Glomerular endothelial cell (primary cell): ENCODE results near the gene SP7. TPM values are rescaled to one million over a fixed set of nuclear protein-coding genes. Genes with fewer than 3 reads are reported as not detected.
"Not testable (repeated sequence)": the region's sequence is repeated elsewhere in the genome, so short reads cannot be mapped to it uniquely, and the experiment has no call there.

Experiments
- DNase-seq: peaks from one replicate; pipeline ENCODE4 v3.0.0-alpha.2; 2011; ENCODE audit warnings: low read depth, low spot score; ENCODE audit errors: extremely low read depth
- total RNA-seq: library from RNA; depleted of rRNA; stranded (reverse); fragments of >200 nt; gene quantifications from 2 replicates; pipeline ENCODE4 v1.2.3, GENCODE V29; 2015

SP7 gene
- total RNA-seq, 1 donor from 2014 or later: not detected

GRCh38 chr12:53324113-53324778, 11.9 kb downstream of the SP7 start:
- no peak for DNase-seq

DNA sequence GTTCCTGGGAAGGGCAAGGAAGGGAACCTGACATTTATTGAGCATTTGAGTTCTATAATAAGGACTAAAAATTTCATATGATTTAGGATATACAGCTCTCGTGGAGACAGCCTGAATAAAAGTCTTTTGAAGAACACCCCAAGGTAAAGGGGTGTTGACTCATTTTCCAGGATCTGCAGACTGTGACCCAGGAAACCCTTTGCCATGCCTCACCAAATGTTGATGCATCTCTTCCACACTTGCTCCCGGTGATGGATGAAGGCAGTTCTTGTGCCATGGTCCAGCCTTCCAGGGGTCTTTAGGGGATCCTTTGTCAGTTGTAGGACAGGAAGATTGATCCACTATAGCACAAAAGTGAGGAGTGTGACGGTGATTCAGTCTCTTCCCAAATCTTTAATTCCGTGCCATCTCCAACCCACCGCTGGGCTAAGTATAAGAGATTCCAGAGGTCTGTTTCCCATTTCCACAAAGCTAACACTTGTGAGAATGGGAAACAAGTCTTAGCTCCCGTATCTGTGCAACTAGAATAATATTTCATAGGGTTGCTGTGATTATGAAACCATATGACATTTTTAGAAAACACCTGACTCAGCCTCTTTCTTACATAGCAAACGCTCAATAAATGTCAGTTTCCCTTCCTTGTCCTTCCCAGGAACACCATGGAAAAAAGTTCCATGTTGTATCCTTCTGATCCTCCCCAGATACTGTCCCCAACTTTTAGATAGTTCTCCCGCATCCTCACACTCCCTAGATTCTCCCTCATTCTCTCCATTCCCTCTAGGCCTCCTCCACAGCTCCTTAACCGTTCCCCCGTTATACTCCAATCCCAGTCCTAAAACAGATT, 15.6 kb downstream of the SP7 start:
- DNase-seq: no peak

DNA sequence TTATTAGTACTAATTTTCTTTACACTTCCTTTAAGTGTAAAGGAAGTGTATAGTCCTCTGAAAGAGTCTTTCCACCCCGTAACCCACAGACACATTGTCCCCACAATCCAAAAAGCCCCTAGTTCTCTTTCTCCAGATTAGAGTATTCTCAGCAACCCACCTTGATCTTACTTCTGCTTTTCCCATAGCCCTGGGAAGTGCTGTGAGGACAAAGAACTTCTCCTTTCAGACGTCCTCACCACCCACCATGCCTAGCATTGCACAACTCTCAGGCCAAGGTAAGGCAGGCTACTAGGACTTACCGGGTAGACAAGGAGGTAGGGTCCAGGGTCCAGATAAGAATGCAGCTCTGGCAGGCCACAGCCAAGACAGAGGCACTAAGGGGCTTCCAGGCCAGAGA, 22.2 kb downstream of the SP7 start:
- DNase-seq: no peak

GRCh38 chr12:53308276-53308675, 27.9 kb downstream of the SP7 start:
- DNase-seq: no peak

DNA sequence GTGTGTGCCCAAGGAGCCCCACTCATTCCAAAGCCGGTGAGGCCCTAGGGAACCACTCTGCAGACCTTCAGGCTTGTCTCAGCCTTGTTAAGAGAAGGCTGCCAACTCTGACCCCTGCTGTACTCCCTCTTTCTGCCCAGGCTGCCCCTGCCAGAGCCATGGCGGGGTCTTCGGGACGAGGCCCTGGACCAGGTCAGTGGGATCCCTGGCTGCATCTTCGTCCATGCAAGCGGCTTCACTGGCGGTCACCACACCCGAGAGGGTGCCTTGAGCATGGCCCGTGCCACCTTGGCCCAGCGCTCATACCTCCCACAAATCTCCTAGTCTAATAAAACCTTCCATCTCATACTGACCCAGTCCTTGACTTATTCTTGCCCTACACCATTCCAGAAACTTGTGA, 29.3 kb downstream of the SP7 start:
- DNase-seq: no peak

DNA sequence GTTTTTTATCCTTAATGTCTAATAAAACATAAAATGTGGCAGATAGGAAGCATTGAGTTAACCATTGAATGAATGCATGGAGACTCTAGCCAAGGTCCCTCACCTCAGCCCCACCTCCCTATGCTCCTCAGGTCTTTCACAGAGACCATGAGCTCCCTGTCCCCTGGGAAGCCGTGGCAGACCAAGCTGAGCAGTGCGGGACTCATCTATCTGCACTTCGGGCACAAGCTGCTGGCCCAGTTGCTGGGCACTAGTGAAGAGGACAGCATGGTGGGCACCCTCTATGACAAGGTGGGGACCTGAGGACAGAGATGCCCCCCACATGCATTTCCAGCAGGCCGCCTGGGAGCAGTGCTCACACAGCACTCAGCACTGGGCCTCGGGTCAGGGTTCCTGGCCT, 33.3 kb downstream of the SP7 start:
- no peak for DNase-seq

- DNase-seq: no peak
Observed at GRCh38 chr12:53300187-53300586, 36.0 kb downstream of the SP7 start.

DNA sequence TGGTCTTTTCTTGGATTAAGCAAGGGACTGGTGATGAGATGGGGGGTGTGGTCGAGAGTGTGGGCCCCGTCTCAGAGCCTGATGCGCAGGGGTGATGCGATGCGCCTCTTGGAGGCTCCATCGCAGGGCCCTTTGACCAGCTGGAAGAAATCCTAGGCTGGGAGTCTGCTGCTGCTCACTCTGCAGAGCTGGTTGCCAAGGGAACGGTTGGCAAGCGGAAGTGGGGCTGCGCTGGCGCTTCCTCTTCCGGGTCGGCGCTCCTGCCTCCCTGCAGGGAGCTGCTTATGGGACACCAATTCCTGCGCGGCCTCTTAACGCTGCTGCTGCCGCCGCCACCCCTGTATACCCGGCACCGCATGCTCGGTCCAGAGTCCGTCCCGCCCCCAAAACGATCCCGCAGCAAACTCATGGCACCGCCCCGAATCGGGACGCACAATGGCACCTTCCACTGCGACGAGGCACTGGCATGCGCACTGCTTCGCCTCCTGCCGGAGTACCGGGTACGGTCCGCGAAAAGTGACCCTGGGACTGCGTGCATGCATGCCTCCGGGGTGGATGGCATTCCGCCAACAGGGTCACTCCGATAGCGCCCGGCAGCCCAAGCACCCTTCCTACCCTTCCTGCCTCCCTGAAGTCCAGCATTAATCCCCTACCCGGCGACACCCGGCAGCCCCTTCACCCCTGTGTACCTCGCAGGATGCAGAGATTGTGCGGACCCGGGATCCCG, 36.5 kb downstream of the SP7 start, which contains the start of gene MYG1:
TSS of gene MYG1 (plus strand) at position 242 of the 727 bp plus-strand sequence. CDS start at position 285, 43 bp downstream.
- DNase-seq: no peak

- DNase-seq: no peak
Observed at GRCh38 chr12:53299101-53299453, 37.1 kb downstream of the SP7 start.

DNA sequence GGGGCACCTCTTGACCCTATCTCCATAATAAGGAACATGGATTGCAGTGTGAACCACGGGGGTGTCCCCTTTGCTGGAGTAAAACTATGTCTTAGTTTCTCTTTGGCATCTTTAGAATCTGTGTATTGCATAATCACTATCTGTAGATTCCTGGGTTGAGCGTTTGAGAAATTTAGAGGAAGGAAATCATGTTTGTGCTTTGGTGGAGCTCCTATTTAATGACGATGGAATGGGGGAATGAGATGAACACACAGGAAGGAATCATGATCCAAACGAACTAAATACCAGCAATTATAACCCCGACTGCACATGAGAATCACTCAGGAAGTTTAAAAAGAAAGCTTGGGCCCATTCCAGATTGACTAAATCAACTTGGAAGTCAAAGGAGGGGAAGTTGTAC, 38.0 kb downstream of the SP7 start:
- DNase-seq: no peak

DNA sequence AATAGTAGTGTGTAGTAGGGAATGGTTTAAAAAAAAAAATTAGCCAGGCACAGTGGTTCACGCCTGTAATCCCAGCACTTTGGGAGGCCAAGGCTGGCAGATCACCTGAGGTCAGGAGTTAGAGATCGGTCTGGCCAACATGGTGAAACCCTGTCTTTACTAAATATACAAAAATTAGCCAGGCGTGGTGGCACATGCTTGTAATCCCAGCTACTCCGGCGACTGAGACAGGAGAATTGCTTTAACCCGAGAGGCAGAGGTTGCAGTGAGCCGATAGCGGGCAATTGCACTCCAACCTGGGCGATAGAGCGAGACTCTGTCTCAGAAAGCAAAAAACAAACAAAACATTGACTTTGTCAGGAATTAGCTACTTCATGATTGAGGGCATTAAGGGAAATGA, 39.0 kb downstream of the SP7 start:
- not testable (repeated sequence) for DNase-seq

- no peak for DNase-seq
Observed at GRCh38 chr12:53295891-53296219, 40.3 kb downstream of the SP7 start.

- no peak for DNase-seq
Observed at GRCh38 chr12:53295070-53295890, 40.9 kb downstream of the SP7 start, which contains the start of gene PFDN5. Gene PFDN5, plus strand, starts transcription at chr12:53295542. Its CDS starts 26 bp downstream, at chr12:53295568.

GRCh38 chr12:53292426-53292825, 43.7 kb downstream of the SP7 start:
- DNase-seq: no peak

DNA sequence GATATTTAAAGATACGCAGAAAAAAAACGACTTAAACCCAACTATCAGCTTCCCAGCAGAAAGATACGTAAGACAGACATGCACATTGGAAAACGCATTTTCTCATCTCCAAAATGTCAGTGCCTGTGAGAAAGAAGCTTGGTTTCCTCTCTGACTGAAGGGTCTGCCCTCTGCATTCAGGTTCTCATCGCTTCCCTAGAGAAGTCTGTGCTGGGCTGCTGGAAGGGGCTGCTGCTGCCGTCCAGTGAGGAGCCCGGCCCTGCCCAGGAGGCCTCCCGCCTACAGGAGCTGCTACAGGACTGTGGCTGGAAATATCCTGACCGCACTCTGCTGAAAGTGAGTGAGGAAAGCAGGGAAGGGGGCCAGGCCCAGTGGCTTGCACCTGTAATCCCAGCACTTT, 45.5 kb downstream of the SP7 start:
- no peak for DNase-seq

GRCh38 chr12:53289891-53290290, 46.3 kb downstream of the SP7 start:
- no peak for DNase-seq

DNA sequence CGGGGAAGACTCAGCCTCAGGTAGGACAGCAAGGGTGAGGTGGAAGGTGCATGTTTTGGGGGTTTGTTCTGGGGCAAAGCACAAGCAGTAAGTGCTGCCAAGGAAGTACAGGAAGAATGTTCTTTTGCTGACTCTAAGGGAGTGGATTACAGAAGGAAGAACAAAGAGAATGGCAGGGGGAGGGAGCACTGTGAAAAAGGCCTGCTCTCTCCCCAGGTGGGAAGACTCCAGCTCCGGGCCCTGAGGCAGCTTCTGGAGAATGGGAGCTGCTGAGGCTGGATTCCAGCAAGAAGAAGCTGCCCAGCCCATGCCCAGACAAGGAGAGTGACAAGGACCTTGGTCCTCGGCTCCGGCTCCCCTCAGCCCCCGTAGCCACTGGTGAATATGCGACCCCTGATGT, 47.8 kb downstream of the SP7 start:
- DNase-seq: no peak

GRCh38 chr12:53287741-53288216, 48.4 kb downstream of the SP7 start:
- DNase-seq: no peak

GRCh38 chr12:53286448-53286847, 49.7 kb downstream of the SP7 start:
- no peak for DNase-seq

DNA sequence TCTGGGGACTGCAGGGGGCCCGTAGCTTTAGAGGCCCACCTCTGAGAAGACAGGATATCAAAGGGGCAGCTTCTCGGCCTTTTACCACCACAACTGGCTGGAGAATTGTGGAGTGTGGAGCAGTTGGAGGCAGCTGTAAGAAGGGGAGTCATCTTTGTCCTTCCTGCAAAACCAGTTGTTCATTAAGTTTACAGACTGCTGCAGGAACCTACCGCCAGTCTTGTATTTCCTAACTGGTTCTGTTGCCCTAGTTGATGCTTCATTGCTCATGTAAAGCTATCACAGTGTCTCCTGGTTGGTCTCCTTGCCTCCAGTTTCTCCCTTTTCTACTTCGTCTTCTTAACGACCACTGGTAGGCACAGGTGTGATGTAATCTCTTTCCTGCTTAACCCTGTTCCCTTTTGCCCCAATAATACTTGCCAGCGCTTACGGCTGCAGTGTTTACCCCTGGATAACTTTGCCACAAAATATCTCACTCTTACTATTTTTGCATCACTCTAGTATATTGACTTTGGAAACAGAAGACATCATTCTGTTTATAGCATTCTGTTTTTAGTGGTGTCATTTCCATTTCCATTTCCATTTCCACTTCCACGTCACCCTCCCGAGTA, 56.2 kb downstream of the SP7 start:
- DNase-seq: no peak
